ENCODE measurements around the gene ARHGAP19.
"Not testable (repeated sequence)": the region's sequence is repeated elsewhere in the genome, so short reads cannot be mapped to it uniquely, and the experiment has no call there.

ARHGAP19 gene

DNA sequence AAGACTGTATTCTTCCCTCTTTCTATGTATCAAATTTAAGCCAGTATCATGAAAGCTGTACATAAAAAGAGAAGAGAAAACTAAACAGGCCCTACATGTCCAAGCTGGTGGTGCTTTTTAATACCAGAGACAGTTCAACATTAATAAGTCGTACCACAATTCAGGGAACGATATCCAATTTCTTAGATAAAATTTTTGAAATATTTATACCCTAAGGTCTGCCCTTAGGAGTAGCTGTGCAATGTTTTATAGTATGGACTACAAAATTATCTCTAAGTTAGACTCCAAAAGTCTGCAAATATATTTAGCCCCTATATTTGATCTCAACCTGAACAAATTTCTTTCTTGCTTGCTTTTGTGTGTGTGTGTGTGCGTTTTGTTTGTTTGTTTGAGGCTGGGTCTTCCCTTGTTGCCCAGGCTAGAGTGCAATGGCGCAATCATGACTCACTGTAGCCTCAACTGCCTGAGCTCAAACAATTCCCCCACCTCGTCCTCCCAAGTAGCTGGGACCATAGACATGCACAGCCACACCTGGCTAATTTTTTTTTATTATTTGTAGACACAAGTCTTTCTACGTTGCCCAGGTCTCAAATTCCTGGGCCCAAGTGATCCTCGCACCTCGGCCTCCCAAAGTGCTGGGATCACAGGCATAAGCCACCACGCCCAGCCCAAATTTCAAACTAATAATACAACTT is 13.2 kb downstream of the ARHGAP19 start:
- no peak for DNase-seq

DNA sequence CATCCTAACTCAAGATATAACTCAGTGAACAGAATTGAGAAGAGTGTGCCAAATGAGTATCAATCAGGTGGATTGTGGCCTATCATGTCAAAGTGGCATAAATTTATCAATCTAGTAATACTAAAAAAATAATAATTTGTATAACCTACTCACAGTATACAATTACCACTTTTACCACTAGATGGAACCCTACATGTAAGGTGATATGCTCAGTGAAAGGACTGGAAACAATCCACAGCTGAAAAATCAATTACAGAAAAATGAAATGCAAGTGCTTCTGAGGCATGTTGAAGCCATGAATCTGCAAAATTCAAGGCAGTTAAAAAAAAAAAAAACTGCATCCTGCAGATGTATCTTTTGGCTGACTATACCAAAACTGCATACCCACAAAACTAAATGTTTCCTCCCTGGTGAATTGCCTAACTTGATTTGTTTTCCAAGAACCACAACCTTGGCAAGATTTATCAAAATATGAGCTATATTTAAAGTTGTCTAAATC is 13.9 kb downstream of the ARHGAP19 start:
- peak in 2 of 3 experiments; percentile 27 to 69 for DNase-seq

- no peak for DNase-seq
Measured at GRCh38 chr10:97277551-97277950, 14.9 kb downstream of the ARHGAP19 start.

- no peak for DNase-seq
Measured at GRCh38 chr10:97274828-97275227, 17.6 kb downstream of the ARHGAP19 start.

- DNase-seq = no peak
Measured at GRCh38 chr10:97273700-97274099, 18.7 kb downstream of the ARHGAP19 start.

DNA sequence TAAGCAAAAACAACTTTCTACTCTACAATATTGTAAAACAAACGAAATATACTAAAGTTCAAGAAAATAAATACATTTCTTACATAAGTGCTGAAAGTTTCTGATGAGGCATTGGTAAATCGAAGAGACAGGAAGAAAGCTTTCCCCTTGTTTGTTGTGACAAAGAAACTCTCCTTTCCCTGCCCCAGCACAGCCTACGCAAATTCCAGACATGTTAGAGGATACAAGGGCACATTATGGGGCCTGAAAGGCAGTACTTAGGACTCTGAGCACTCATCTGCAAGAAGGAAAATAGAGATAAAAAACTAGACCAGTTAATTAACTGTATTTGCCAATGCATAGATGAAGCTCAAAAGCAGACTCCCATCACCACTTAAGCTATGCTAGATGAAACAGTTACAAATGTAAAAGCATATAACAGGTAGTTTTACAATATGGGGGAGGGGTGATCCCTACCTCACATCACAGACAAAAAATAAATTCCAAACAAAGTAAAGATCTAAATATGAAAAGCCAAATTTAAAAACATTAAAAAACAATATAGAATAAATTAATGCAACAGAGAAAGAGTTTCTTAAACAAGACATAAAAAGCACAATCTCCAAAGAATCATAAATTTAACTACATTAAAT is 21.8 kb downstream of the ARHGAP19 start:
- DNase-seq = no peak

DNA sequence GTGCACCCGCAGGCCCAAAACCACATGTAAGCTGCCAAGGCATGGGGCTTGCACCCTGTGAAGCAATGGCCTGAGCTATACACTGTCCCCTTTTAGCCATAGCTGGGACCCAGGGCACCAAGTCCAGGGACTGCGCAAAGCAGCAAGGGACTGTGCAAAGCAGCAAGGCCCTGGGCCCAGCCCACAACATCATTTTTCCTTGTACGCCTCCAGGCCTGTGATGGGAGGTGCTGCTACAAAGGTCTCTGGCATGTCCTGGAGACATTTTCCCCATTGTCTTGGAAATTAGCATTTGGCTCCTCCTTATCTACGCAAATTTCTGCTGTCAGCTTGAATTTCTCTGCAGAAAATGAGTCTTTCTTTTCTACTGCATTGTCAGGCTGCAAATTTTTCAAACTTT is 24.8 kb downstream of the ARHGAP19 start:
- DNase-seq = no peak

- not testable (repeated sequence) for DNase-seq
Measured at GRCh38 chr10:97265095-97265494, 27.3 kb downstream of the ARHGAP19 start.

GRCh38 chr10:97263971-97264370 is 28.5 kb downstream of the ARHGAP19 start:
- DNase-seq = no peak

GRCh38 chr10:97261656-97262055 is 30.8 kb downstream of the ARHGAP19 start:
- no peak for DNase-seq

GRCh38 chr10:97261183-97261582 is 31.3 kb downstream of the ARHGAP19 start:
- no peak for DNase-seq

- DNase-seq = no peak
Measured at GRCh38 chr10:97259119-97259518, 33.3 kb downstream of the ARHGAP19 start.

DNA sequence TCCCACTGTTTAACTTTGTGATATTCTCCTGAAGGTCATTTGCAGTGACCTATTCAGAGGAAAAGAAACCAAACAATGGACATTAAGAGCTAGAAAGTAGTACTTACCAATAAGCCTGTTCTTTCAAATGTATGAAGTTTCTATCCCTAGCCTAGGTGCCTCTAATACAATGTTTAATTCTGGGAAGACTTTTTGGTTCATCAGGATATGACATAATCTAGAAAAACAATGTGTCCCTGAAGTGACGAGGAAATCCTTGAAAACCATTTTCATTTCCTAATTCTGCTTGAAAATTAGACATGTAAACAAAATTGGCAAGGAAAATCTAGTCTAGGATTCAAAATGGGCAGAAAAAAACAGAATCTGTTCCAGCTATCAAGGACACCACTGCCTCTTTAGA is 36.1 kb downstream of the ARHGAP19 start:
- no peak for DNase-seq

GRCh38 chr10:97255512-97256293 is 36.7 kb downstream of the ARHGAP19 start:
- DNase-seq = no peak

GRCh38 chr10:97254694-97255093 is 37.7 kb downstream of the ARHGAP19 start:
- DNase-seq = no peak

GRCh38 chr10:97250952-97251351 is 41.5 kb downstream of the ARHGAP19 start:
- no peak for DNase-seq

GRCh38 chr10:97243836-97244235 is 48.6 kb downstream of the ARHGAP19 start:
- no peak for DNase-seq

- DNase-seq = no peak
Measured at GRCh38 chr10:97238855-97239254, 53.6 kb downstream of the ARHGAP19 start.

- no peak for DNase-seq
Measured at GRCh38 chr10:97235353-97235752, 57.1 kb downstream of the ARHGAP19 start.

DNA sequence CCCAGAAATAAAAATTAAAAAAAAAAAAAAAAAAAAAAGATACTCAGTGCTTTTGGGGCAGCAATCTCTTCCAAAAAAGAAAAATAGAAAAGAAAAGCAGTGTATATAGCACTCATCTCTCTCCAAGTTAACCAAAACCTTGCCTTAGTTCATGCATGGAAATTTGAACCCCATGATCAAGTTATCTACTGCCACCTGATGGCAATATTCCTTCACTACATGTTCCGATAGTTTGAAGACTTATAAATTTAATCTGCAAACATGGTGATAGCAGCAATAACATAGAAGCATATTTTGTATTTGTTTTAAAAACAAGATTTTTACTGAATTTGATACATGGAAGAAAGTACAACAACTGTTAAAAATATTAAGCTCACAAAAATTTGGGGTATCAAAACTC is 58.0 kb downstream of the ARHGAP19 start:
- DNase-seq = peak; percentile 1 to 66 (median 55)

GRCh38 chr10:97230146-97230545 is 62.3 kb downstream of the ARHGAP19 start:
- DNase-seq = no peak

DNA sequence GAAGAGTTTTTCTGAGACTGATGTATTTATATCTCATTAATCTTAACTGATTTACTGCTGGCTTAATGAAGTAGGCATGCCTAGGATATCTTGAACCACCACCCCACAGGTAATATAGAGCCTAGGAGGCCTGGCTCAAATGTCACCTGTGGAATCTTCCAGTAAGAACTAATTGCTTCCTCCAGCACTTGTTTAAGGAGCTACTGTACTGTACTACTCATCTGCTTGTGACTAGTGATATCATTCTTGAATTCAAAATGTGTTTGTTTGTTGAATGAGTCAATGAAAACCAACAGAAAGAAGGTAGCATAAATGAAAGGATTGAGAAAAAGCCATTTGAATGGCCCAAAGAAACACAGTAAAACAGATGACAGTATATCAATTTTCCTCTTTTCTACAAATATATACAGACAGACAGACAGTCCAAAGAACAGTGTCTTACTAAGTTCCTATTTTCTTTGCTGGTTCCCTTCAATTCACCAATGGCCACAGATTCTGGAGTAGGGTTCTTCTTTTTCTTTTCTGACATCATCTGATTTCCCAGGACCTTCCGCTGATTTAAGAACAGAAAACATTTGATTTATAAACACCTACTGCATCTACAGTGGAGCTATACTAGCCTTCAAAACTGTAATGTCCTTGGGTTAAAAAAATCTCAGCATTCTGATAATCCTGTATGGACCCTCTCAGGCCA is 63.0 kb downstream of the ARHGAP19 start:
- DNase-seq = no peak

GRCh38 chr10:97228775-97229157 is 63.7 kb downstream of the ARHGAP19 start:
- DNase-seq = no peak

All from NCI-H1417 (cell line).